ENCODE data around the gene MRPL33.
"Not testable (repeated sequence)": the region's sequence is repeated elsewhere in the genome, so short reads cannot be mapped to it uniquely, and the experiment has no call there.

MRPL33 gene

GRCh38 chr2:27741673-27742072, 29.8 kb upstream of the MRPL33 start:
- no peak for DNase-seq (ENCODE audit: low read depth in 2 of 2, low spot score in 1 of 2)

DNA sequence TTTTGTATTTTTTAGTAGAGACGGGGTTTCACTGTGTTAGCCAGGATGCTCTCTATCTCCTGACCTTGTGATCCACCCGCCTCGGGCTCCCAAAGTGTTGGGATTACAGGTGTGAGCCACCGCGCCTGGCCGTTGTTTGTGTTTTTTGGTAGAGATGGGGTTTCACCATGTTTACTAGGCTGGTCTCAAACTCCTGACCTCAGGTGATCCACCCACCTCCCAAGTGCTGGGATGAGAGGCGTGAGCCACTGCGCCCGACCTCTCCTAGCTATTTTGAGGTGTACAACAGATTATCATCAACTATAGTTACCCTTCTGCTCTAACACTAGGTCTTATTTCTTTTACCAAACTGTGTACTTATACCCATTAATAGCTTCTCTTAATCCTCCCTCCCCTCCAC, 28.9 kb upstream of the MRPL33 start:
- no peak for DNase-seq (ENCODE audit: low read depth in 2 of 2, low spot score in 1 of 2)

DNA sequence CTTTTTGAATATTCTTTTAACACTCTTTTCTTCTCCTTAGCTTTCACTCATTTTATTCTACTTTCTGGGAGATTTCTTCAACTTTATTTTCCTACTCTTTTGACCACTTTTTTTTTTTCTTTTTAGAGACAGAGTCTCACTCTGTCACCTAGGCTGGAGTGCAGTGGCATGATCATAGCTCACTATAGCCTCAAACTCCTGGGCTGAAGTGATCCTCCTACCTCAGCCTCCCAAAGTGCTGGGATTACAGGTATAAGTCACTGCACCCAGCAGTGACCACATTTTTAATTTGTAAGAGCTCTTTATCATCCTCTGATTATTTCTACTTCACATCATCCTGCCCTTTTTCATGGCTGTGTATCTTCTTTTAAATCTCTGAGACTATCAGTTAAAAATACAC, 26.0 kb upstream of the MRPL33 start:
- not testable (repeated sequence) for DNase-seq (ENCODE audit: low read depth in 2 of 2, low spot score in 1 of 2)

DNA sequence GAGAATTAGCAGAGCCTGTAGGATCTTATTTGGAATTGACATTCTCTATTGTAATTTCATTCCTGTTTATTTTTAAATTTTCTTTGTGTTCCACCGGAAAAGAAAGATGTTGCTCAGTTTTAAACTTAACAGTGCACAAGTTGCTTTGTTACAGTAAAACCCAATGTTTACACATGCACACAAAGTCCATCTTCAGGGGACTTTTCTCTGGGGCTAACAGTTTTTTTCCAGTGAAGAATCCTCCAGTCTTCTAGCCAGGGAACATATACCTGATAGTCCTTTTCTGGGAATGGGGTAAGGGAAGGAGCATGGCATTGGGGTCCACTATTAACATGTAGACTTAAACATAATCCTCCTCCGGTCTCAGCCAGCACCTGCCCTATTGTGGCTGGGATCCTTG, 25.2 kb upstream of the MRPL33 start:
- no peak for DNase-seq (ENCODE audit: low read depth in 2 of 2, low spot score in 1 of 2)

- no peak for DNase-seq (ENCODE audit: low read depth in 2 of 2, low spot score in 1 of 2)
Measured at GRCh38 chr2:27747827-27748352, 23.6 kb upstream of the MRPL33 start.

- DNase-seq (ENCODE audit: low read depth in 2 of 2, low spot score in 1 of 2), result not testable (repeated sequence)
Measured at GRCh38 chr2:27748803-27749554, 22.5 kb upstream of the MRPL33 start.

- no peak for DNase-seq (ENCODE audit: low read depth in 2 of 2, low spot score in 1 of 2)
Measured at GRCh38 chr2:27751377-27751776, 20.1 kb upstream of the MRPL33 start.

- DNase-seq (ENCODE audit: low read depth in 2 of 2, low spot score in 1 of 2), result no peak
Measured at GRCh38 chr2:27752551-27753237, 18.8 kb upstream of the MRPL33 start.

GRCh38 chr2:27754138-27754588, 17.4 kb upstream of the MRPL33 start:
- DNase-seq (ENCODE audit: low read depth in 2 of 2, low spot score in 1 of 2), result peak; percentile 34 to 46

DNA sequence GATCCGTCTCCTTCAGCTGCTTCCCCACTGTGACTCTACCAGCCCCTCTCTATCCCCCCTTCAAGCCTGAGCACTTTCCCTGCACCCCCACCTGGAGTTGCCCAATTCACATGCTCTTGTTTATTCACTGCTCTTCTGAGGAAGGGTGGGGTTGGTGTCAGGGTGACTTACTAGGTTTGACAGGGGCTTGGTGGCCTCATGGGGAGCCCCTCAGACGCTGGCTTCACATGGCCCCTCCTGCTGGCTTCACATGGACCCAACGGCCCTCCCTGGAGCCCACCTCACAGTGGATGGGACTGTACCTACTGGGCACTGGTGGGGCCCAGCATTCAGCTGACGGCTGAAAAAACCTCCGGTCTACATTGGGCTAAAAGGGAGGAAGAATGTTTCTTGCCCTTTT, 16.7 kb upstream of the MRPL33 start:
- DNase-seq (ENCODE audit: low read depth in 2 of 2, low spot score in 1 of 2), result no peak

- DNase-seq (ENCODE audit: low read depth in 2 of 2, low spot score in 1 of 2), result no peak
Measured at GRCh38 chr2:27756091-27756490, 15.4 kb upstream of the MRPL33 start.

DNA sequence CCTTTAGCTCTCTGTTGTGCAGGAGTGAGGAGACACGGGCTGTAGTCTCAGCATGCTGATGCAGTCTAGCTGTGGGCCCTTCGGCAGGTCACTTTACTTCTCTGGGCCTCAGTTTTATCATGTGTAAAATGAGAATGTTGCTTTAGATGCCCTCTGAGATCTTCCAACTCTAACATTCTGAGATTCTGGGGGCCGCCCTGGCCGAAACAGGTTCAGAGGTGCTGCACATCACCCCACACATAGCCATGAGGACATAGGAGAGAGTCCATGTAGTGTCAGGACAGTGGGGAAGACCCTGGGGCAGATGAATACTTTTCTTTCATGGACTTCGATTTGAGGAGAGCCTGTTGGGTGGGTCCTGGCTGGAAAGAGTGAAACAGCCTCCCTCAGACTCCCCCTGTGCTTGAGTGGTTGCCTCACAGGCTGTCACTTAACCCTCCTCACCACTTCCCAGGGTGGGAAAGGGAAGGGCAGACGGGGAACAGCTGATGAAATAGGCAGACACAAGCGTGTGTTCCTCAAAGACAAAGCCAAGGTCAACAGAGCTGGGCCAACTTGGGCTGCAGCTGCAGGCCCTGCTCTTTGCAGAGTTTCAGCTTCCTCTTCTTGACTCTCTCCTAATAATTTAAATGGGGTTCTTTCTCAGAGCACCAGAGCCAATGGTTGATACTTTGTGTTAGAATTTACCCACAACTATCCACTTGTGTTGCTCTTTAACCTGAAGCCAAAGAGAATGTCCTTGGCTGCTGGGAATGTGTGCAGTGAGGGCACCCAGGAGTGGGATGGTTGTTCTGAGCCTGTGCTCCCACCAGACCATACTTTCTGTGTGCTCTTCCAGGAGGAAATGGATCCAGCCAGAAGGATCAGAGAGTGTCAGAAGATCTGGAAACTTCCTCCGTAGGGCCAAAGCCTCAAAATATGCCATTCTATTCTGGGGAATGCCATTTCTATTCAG, 14.7 kb upstream of the MRPL33 start:
- DNase-seq (ENCODE audit: low read depth in 2 of 2, low spot score in 1 of 2), result no peak

GRCh38 chr2:27762951-27763906, 8.3 kb upstream of the MRPL33 start:
- no peak for DNase-seq (ENCODE audit: low read depth in 2 of 2, low spot score in 1 of 2)

DNA sequence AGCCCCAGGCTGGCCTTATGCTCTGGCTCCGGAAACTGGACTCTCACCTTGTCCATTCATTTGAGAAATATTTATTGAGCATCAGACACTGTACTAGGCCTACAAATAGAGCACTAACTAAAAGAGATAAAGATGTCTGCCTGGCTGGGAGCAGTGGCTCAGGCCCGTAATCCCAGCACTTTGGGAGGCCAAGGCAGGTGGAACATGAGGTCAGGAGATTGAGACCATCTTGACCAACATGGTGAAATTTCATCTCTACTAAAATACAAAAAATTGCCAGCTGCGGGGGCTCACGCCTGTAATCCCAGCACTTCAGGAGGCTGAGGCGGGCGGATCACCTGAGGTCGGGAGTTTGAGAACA, 7.6 kb upstream of the MRPL33 start:
- no peak for DNase-seq (ENCODE audit: low read depth in 2 of 2, low spot score in 1 of 2)

GRCh38 chr2:27764526-27764925, 7.0 kb upstream of the MRPL33 start:
- not testable (repeated sequence) for DNase-seq (ENCODE audit: low read depth in 2 of 2, low spot score in 1 of 2)

DNA sequence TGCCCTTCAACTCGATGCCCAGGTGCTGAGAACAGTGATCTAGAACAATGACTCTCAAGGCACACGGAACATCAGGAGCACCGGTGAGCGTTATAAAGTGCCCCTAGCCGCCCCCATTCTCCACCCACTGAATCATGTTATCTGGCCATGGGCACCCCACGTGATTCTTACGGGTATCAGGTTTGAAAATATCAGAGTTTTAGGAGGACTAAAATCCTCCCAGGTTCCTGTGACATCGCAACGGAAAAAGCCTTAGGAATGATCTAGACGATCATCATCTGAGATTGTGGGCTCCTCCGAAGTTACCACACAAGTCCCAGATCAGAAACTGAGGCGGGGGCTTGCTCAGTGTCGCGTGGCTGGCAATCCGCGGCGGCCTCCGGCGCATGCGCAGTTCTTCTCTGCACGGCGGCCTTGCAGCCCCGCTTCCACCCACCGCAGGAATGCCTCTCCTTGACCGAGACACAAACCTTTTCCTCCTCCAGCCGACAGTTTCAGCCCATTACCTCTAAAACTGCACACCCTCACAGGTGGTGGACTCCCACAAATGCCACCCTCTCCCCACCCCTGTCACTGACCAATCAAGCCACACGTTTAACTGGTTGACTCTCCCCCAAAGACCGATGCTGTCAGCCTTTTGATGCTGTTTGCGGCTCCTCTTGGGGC, 5.8 kb upstream of the MRPL33 start:
- peak in 1 of 2 donors; percentile 17 for DNase-seq (ENCODE audit: low read depth in 2 of 2, low spot score in 1 of 2)

DNA sequence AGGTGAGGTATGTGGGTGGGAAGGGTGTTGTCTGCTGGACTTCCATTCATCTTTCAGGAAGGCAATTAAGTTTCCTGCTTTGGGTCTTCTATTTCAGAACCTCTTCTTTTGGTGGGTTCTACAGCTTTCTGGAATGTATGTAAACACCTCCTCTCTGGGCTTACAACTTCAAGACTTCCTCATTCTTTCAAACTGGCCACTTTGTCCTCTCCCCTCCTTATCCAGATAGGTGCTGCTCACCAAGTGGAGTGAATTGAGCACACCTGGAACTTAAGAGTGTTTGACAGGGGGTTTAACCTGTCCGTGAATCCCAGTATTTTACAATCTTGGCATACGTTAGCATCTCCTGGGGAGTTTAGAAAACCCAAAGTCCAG, 5.2 kb upstream of the MRPL33 start:
- DNase-seq (ENCODE audit: low read depth in 2 of 2, low spot score in 1 of 2), result no peak

GRCh38 chr2:27771202-27771547, 344 bp upstream of the MRPL33 start:
- DNase-seq (ENCODE audit: low read depth in 2 of 2, low spot score in 1 of 2), result no peak

DNA sequence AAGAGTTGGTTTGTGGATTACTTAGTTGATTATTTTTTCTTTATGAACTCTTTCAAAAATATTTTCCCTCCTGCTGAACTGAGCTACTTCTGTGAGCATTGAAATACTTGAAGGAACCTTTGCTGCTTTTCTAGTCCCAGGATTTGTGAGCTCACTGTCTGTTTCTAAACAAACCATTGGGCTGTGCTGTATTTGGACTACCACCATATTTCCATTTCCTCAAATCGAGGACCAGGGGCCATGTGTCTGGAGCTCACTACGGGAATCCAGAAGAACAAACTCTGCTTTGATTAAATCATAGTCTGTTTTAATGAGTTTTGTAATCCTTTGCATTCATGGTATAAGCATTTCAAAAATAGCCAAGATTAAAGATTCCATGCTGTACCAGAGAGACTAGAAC, 1.3 kb downstream of the MRPL33 start:
- no peak for DNase-seq (ENCODE audit: low read depth in 2 of 2, low spot score in 1 of 2)

- no peak for DNase-seq (ENCODE audit: low read depth in 2 of 2, low spot score in 1 of 2)
Measured at GRCh38 chr2:27773959-27774358, 2.4 kb downstream of the MRPL33 start.

All from stimulated activated CD8-positive, alpha-beta memory T cell treated with anti-CD3 and anti-CD28 coated beads, Interleukin-4, amount 100 ng/mL, for 1 hour (primary cell).